Subcutaneous adipose tissue (tissue), 4 donors: ENCODE measurements around the gene UBE2E2. TPM values are rescaled to one million over a fixed set of nuclear protein-coding genes. Genes with fewer than 3 reads are reported as not detected.

Experiments used
- total RNA-seq, 4 donors: library from RNA; depleted of rRNA; stranded (reverse); fragments of >200 nt; gene quantifications; one replicate each; pipeline ENCODE4 v1.1.0, GENCODE V29; 2016
- TF ChIP-seq, protein P1 (sequence below): fragments of 450-650 bp; IDR thresholded peaks from one replicate; pipeline ENCODE4 v1.5.1; 2016; ENCODE audit warnings: low read depth, mild to moderate bottlenecking, control low read depth, antibody characterized with exemption, moderate library complexity

UBE2E2 gene
- total RNA-seq, 4 donors from 2014 or later, result 48.0 to 89.0 (median 63.4) TPM

DNA sequence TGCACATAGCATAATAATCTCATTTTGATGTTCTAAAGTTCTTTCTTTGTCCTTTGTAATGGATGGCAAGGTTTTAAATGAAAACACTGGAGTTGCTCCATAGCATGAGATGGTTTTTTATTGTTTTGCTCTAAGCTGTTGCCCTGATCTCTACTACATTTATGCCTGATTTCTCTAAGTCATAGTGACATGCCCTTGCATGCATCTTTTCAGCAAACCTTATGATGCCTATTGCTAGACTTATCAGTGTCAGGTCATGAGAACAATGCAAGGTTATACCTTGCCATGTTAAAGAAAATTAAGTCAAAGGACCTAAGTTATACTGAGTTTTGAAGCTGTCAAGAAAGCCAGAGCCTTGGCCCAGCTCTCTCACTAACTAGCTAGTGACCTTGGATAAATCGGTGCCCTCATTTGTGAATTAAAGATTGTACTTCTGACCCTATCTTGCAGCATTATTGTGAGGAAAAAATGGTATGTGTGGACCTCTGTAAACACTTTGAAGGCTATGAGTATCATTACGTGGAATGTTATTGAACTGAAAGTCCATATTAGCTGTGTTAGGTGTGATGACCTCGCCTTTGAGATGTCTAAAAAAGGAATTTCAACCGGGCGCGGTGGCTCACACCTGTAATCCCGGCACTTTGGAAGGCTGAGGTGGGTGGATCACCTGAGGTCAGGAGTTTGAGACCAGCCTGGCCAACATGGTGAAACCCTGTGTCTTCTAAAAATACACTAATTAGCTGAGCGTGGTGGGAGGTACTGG lies 346.2 kb downstream of the UBE2E2 start:
- TF ChIP-seq, protein P1, sequence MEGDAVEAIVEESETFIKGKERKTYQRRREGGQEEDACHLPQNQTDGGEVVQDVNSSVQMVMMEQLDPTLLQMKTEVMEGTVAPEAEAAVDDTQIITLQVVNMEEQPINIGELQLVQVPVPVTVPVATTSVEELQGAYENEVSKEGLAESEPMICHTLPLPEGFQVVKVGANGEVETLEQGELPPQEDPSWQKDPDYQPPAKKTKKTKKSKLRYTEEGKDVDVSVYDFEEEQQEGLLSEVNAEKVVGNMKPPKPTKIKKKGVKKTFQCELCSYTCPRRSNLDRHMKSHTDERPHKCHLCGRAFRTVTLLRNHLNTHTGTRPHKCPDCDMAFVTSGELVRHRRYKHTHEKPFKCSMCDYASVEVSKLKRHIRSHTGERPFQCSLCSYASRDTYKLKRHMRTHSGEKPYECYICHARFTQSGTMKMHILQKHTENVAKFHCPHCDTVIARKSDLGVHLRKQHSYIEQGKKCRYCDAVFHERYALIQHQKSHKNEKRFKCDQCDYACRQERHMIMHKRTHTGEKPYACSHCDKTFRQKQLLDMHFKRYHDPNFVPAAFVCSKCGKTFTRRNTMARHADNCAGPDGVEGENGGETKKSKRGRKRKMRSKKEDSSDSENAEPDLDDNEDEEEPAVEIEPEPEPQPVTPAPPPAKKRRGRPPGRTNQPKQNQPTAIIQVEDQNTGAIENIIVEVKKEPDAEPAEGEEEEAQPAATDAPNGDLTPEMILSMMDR, result no peak

DNA sequence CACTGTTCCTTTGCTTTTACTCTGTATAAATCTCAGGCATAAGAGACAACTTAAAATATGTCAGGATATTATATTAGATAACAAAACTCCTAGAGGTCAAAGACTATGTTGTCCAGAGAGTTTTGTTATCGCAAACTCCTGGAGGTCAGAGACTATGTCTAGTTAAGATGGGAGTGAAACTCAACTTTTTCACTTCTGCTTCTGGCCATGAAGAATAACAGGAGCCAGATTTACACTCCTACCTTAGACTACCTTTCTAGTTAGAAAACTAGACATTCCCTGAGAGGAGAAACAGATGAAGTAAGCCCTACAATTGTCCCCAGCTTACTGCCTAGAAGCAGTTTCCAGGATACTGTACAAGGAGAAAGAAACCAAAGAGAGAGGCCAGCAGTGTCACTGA lies 347.3 kb downstream of the UBE2E2 start:
- TF ChIP-seq, protein P1, result no peak

DNA sequence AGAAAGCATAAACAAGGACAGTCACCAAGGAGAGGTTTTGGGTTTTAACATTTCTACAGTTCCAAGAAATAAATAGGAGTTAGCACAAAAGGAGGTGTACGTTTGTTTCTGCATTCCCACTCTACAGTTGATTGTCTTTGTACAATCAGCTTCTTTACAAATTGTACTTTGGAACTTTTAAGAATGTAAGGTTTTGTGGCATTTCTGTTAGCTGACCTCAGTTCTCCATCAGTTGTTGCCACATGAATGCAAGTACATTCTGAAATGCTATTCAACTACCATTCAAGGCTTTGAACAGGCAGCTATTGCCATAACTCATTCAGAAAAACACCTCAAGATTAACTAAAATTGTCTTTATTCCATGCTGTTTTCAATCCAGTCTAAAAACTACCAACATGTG lies 349.4 kb downstream of the UBE2E2 start:
- TF ChIP-seq, protein P1, result no peak

DNA sequence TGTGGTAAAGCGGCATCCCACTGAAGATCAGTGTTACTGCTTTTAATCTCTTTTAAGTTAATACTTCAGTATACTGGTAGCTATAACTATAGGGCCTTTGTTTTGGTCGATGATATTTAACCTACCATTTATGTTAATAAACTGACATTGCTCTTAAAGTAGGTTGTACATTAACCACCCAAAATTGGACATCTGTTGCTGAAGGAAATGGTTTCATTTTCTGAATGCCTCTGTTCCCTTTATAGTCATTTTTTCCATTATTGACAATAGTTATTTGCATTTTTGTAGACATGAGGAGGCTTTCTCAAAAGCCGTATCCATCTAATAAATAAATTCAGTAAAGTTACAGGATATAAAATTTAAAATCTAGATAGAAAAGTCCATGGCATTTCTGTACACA lies 350.2 kb downstream of the UBE2E2 start:
- TF ChIP-seq, protein P1, result no peak

DNA sequence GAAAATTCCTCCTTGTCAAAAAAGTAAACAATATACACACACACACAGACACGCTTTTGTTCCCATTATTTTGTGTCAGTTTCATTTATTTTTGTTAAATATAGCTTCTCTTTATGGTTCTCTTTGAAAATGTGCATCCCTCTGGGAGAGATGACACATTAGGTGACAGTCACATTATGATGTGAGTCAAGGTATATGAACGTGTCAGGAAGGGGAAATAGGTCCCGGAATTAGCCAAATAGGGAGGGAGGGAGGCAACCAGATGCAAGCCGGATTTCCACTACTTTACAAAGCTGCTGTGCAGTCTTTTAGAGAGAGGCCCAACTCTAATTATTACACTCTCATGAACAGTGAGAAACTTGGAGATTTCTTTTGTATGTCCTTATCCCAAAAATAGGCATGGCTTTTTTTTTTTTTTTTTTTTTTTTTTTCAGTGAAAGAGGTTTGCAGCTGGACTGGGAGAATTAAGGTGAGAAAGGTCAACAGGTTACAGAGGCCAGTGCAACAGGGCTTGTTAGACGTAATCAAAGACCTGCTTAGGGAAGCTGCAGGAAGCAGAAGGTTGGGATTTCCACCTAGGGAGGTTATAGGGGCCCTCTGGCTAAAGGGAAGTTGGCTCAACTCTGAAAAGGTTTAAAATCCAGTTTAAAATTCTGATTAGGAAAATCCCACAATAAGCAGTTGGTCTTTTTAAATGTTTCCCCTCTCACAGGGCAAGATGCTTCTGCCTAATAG lies 362.1 kb downstream of the UBE2E2 start:
- TF ChIP-seq, protein P1, result no peak

DNA sequence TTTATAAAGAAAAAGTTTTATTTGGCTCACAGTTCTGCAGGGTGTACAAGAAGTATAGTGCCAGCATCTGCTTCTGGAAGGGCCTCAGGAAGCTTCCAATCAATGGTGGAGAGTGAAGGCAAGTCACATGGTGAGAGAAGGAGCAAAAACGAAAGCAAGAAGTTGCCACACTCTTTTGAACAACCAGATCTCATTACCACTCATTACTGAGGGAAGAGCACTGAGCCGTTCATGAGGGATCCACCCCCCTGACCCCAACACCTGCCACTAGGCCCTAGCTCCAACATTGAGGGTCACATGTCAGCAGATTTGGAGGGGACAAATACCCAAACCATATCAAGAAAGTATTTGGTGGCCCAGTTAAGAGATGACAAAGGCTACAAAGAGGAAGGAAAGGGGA lies 363.4 kb downstream of the UBE2E2 start:
- TF ChIP-seq, protein P1, result no peak

DNA sequence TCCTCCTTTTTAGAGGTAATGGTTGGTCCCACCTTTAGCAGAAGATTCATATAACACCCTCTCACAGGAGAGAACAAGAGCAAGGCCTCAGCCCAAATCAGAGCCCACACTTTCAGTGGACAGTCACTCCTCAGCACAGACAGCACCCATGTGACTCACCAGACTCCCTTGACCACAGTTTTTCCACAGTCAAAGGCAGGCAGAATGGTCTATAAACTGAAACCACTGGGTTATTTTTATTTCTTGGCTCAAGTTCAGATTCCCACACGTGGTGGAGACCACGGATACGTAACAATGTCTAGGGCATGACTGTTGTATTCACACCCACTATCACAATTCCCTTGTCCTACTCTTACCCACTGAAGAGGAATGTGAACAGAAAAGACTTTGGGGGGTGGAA lies 364.8 kb downstream of the UBE2E2 start:
- TF ChIP-seq, protein P1, result no peak
